Prostate gland (tissue), 2 donors: Measurements from ENCODE around the gene KDM4B.

Experiments
- POLR2A ChIP-seq: fragments of 450-650 bp; IDR thresholded peaks from one replicate; pipeline ENCODE4 v1.6.1; 2016; ENCODE audit warnings: antibody characterized with exemption, mild to moderate bottlenecking
- TF ChIP-seq, protein P1 (sequence below), 4 experiments: fragments of 200-600 bp in 2 of 4; fragments of 450-650 bp in 2 of 4; sonication (generic) in 2 of 4; IDR thresholded peaks; 1 replicate in 3 of 4; 2 replicates in 1 of 4; pipeline ENCODE4 v1.5.1; 2016 to 2019; ENCODE audit warnings: antibody characterized with exemption in 4 of 4, mild to moderate bottlenecking in 2 of 4, moderate library complexity in 2 of 4

DNA sequence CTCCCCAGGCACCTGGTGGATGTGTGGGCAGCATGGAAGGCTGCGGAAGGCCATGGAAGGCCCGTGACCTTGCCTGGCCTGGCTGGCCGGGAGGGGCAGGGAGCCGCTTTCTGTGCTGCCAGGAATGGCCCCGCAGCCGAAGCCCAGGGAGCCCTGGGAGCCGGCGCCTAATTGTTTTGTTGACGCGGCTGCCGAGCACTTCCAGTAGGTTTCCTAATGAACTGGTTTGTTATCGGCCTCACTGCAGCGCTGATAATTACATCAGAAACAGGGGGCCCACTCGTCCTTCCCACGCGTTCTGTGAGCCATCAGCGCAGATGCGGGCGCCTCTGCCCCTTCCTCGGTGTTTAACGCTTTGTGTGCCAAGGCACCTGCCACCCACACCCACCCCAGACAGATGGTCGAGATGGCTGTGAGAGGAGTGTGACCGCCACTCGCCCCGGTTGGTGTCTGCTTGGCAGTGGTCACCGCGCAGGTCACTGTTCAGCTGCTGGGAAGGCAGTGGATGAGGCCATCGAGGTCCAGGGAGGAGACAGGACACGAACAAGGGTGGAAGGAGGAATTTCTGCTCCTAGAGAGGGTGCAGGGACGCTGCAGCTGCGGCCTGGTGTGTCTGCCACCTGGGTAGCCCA lies 124.5 kb downstream of the KDM4B start:
- TF ChIP-seq, protein P1, sequence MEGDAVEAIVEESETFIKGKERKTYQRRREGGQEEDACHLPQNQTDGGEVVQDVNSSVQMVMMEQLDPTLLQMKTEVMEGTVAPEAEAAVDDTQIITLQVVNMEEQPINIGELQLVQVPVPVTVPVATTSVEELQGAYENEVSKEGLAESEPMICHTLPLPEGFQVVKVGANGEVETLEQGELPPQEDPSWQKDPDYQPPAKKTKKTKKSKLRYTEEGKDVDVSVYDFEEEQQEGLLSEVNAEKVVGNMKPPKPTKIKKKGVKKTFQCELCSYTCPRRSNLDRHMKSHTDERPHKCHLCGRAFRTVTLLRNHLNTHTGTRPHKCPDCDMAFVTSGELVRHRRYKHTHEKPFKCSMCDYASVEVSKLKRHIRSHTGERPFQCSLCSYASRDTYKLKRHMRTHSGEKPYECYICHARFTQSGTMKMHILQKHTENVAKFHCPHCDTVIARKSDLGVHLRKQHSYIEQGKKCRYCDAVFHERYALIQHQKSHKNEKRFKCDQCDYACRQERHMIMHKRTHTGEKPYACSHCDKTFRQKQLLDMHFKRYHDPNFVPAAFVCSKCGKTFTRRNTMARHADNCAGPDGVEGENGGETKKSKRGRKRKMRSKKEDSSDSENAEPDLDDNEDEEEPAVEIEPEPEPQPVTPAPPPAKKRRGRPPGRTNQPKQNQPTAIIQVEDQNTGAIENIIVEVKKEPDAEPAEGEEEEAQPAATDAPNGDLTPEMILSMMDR (IDR thresholded peaks at IDR 0.05) = no peak
- no peak for TF ChIP-seq POLR2A
